Mesendoderm (in vitro differentiated cells): Measurements from ENCODE around the gene YIF1B.

Source experiments
- DNase-seq: peaks from one replicate; pipeline ENCODE4 v3.0.0; 2013
- H2AK5ac ChIP-seq: 2 replicates; pipeline ENCODE4 v1.6.1; 2013; ENCODE audit warnings: low read length, inconsistent platforms
- H2BK120ac ChIP-seq: 2 replicates; pipeline ENCODE4 v1.6.1; 2013; ENCODE audit warnings: low read depth, mild to moderate bottlenecking, low read length, moderate library complexity, mixed read lengths
- H2BK15ac ChIP-seq: replicated peaks from 2 replicates; pipeline ENCODE4 v1.6.1; 2013; ENCODE audit warnings: low read depth, mild to moderate bottlenecking, moderate library complexity
- H2BK5ac ChIP-seq: 2 replicates; pipeline ENCODE4 v1.6.1; 2013; ENCODE audit warnings: low read length, inconsistent platforms
- H3K18ac ChIP-seq: 2 replicates; pipeline ENCODE4 v1.6.1; 2013; ENCODE audit warnings: mild to moderate bottlenecking, low read length, mixed read lengths
- H3K23ac ChIP-seq: one replicate; pipeline ENCODE4 v1.6.1; 2013; ENCODE audit warnings: low read length
- H3K27ac ChIP-seq: 2 replicates; pipeline ENCODE4 v1.5.1; 2013; ENCODE audit warnings: low read depth, mild to moderate bottlenecking, inconsistent platforms, low read length, moderate library complexity
- H3K27me3 ChIP-seq: 2 replicates; pipeline ENCODE4 v1.6.1; 2013; ENCODE audit warnings: low read length, control low read depth, mild to moderate bottlenecking, inconsistent platforms; ENCODE audit not compliant: insufficient read depth, poor library complexity
- H3K36me3 ChIP-seq: 2 replicates; pipeline ENCODE4 v1.6.1; 2013; ENCODE audit warnings: low read length, inconsistent platforms; ENCODE audit not compliant: control insufficient read depth, insufficient read depth
- H3K4ac ChIP-seq: one replicate; pipeline ENCODE4 v1.6.1; 2013; ENCODE audit warnings: low read depth, mild to moderate bottlenecking, low read length, moderate library complexity
- H3K4me1 ChIP-seq: 2 replicates; pipeline ENCODE4 v1.6.1; 2013; ENCODE audit warnings: low read depth, low read length, inconsistent platforms; ENCODE audit not compliant: control insufficient read depth
- H3K4me2 ChIP-seq: 2 replicates; pipeline ENCODE4 v1.6.1; 2013; ENCODE audit warnings: low read length
- H3K4me3 ChIP-seq: 2 replicates; pipeline ENCODE4 v1.5.1; 2013; ENCODE audit warnings: mild to moderate bottlenecking, low read length
- H3K56ac ChIP-seq: one replicate; pipeline ENCODE4 v1.6.1; 2013; ENCODE audit warnings: low read length
- H3K79me1 ChIP-seq: 2 replicates; pipeline ENCODE4 v1.6.1; 2013; ENCODE audit warnings: low read length, inconsistent platforms
- H3K79me2 ChIP-seq: 2 replicates; pipeline ENCODE4 v1.6.1; 2013; ENCODE audit warnings: mild to moderate bottlenecking, low read length; ENCODE audit not compliant: control insufficient read depth, insufficient read depth
- H3K9ac ChIP-seq: 2 replicates; pipeline ENCODE4 v1.6.1; 2013; ENCODE audit warnings: low read length, inconsistent platforms
- H4K5ac ChIP-seq: one replicate; pipeline ENCODE4 v1.6.1; 2013; ENCODE audit warnings: low read length
- H4K8ac ChIP-seq: one replicate; pipeline ENCODE4 v1.6.1; 2013; ENCODE audit warnings: low read depth, mild to moderate bottlenecking, control low read depth, low read length, moderate library complexity
- WGBS: extraction: QIAGEN DNeasy Blood & Tissue Kit; methylation state at CpG from one replicate; pipeline ENCODE4 v1.1.7; 2013; ENCODE audit warnings: low lambda C conversion rate, missing lambda C conversion rate; ENCODE audit not compliant: insufficient coverage; ENCODE audit errors: extremely low coverage; 5-methylcytosine and 5-hydroxymethylcytosine counted together

YIF1B gene

GRCh38 chr19:38276942-38277517, 38.7 kb downstream of the YIF1B start:
- H4K8ac ChIP-seq = no peak overlapping the region
- H2BK120ac ChIP-seq = no peak overlapping the region
- H3K27ac ChIP-seq = no peak overlapping the region
- peaks cover 14% of the 10 kb centered on the region for H3K79me1 ChIP-seq
- H2BK5ac ChIP-seq = no peak overlapping the region
- H2AK5ac ChIP-seq = no peak overlapping the region
- H3K18ac ChIP-seq = no peak overlapping the region
- no peak overlapping the region for H3K4ac ChIP-seq
- H3K36me3 ChIP-seq = peaks cover 2% of the 10 kb centered on the region
- no peak overlapping the region for H3K23ac ChIP-seq
- WGBS = no CpG with 5 or more reads among the region's 7 CpGs
- H3K4me3 ChIP-seq = no peak overlapping the region
- no peak for DNase-seq
- H3K79me2 ChIP-seq = peaks cover 51% of the 10 kb centered on the region
- H2BK15ac ChIP-seq = no peak overlapping the region
- H3K56ac ChIP-seq = no peak overlapping the region
- H3K9ac ChIP-seq = no peak overlapping the region
- no peaks in the 10 kb centered on the region for H3K4me1 ChIP-seq
- H4K5ac ChIP-seq = no peak overlapping the region
- no peaks in the 10 kb centered on the region for H3K27me3 ChIP-seq
- no peak overlapping the region for H3K4me2 ChIP-seq

GRCh38 chr19:38274739-38275138, 41.0 kb downstream of the YIF1B start:
- H3K27ac ChIP-seq = no peak overlapping the region
- no peaks in the 10 kb centered on the region for H3K36me3 ChIP-seq
- H3K79me1 ChIP-seq = peaks cover 4% of the 10 kb centered on the region
- H4K5ac ChIP-seq = no peak overlapping the region
- DNase-seq = no peak
- no peak overlapping the region for H3K9ac ChIP-seq
- no peak overlapping the region for H3K4me3 ChIP-seq
- H3K23ac ChIP-seq = peak overlapping the region; percentile 45
- H3K56ac ChIP-seq = no peak overlapping the region
- peaks cover 50% of the 10 kb centered on the region for H3K79me2 ChIP-seq
- no peak overlapping the region for H2BK15ac ChIP-seq
- no peak overlapping the region for H3K4me2 ChIP-seq
- peaks cover 7% of the 10 kb centered on the region for H3K4me1 ChIP-seq
- no peaks in the 10 kb centered on the region for H3K27me3 ChIP-seq
- H2BK120ac ChIP-seq = no peak overlapping the region
- no peak overlapping the region for H2BK5ac ChIP-seq
- H4K8ac ChIP-seq = no peak overlapping the region
- no peak overlapping the region for H3K4ac ChIP-seq
- H2AK5ac ChIP-seq = no peak overlapping the region
- WGBS = no CpG with 5 or more reads among the region's 9 CpGs
- H3K18ac ChIP-seq = no peak overlapping the region

GRCh38 chr19:38273499-38273898, 42.2 kb downstream of the YIF1B start:
- WGBS = no CpG with 5 or more reads among the region's 2 CpGs
- Histone ChIP-seq H3K4me3 (no peak overlapping the region), H2BK5ac (no peak overlapping the region)

DNA sequence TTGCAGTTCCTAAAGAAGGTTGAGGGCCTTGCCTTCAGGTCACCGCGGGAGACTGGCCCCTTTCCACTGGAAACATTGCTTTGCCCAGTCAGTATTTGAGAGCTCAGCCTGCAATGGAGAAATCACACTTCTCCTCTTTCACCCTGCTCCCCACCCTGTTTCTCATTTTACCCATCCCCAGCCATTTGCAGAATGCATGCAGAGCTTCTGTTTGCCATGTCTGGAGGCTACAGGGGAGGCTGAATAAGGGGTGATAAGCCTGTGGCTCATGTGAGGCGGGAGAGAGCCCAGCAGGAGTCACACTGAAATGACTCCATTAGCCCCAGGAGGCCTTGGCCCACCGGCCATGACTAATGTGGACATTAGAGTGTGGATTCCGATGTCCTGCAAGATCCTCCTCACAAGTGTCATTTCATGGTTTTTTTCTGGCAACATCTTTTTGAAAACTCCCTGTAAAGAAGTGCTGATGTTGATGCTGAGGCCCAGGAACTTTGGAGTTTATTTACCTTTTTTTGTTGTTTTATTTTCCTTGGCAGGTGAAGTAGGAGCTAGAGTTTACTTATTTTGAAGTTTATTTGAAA, 45.1 kb downstream of the YIF1B start:
- DNase-seq = peak; percentile 64
- WGBS = no CpG with 5 or more reads among the region's 5 CpGs
- Histone ChIP-seq H3K4me2 (no peak overlapping the region), H3K79me1 (peaks cover 6% of the 10 kb centered on the region), H3K79me2 (peaks cover 70% of the 10 kb centered on the region), H3K56ac (no peak overlapping the region), H4K8ac (no peak overlapping the region), H2BK120ac (no peak overlapping the region), H2BK15ac (no peak overlapping the region), H3K4me3 (no peak overlapping the region), H3K9ac (peak overlapping the region; percentile 6), H3K23ac (no peak overlapping the region), H3K4ac (no peak overlapping the region), H4K5ac (no peak overlapping the region), H3K27ac (peak overlapping the region; percentile 84), H2BK5ac (no peak overlapping the region), H3K27me3 (no peaks in the 10 kb centered on the region), H3K4me1 (peaks cover 26% of the 10 kb centered on the region), H3K18ac (no peak overlapping the region), H2AK5ac (no peak overlapping the region), H3K36me3 (no peaks in the 10 kb centered on the region)

More at GRCh38 chr19:38273499-38273898, 42.2 kb downstream of the YIF1B start:
- H3K23ac ChIP-seq = no peak overlapping the region
- H4K8ac ChIP-seq = no peak overlapping the region
- H2BK120ac ChIP-seq = no peak overlapping the region
- peaks cover 7% of the 10 kb centered on the region for H3K4me1 ChIP-seq
- no peak overlapping the region for H3K56ac ChIP-seq
- no peaks in the 10 kb centered on the region for H3K36me3 ChIP-seq
- no peak overlapping the region for H3K4ac ChIP-seq
- H2BK15ac ChIP-seq = no peak overlapping the region
- H3K18ac ChIP-seq = no peak overlapping the region
- no peak overlapping the region for H3K9ac ChIP-seq
- H3K79me1 ChIP-seq = peaks cover 5% of the 10 kb centered on the region
- peaks cover 58% of the 10 kb centered on the region for H3K79me2 ChIP-seq
- H3K4me2 ChIP-seq = no peak overlapping the region
- H4K5ac ChIP-seq = no peak overlapping the region
- DNase-seq = no peak
- H3K27ac ChIP-seq = no peak overlapping the region
- H2AK5ac ChIP-seq = no peak overlapping the region
- no peaks in the 10 kb centered on the region for H3K27me3 ChIP-seq

GRCh38 chr19:38268539-38268938, 47.2 kb downstream of the YIF1B start:
- Histone ChIP-seq H3K56ac (peak overlapping the region; percentile 38), H2BK5ac (no peak overlapping the region), H3K9ac (peak overlapping the region; percentile 33), H3K27me3 (no peaks in the 10 kb centered on the region), H3K79me2 (peaks cover 67% of the 10 kb centered on the region), H2BK120ac (no peak overlapping the region), H3K36me3 (no peaks in the 10 kb centered on the region), H2BK15ac (no peak overlapping the region), H4K8ac (no peak overlapping the region), H3K79me1 (peaks cover 11% of the 10 kb centered on the region), H3K27ac (no peak overlapping the region), H3K4me1 (peaks cover 29% of the 10 kb centered on the region), H2AK5ac (no peak overlapping the region), H3K18ac (no peak overlapping the region), H3K4me3 (no peak overlapping the region), H3K4me2 (no peak overlapping the region), H3K23ac (no peak overlapping the region), H4K5ac (no peak overlapping the region), H3K4ac (no peak overlapping the region)
- WGBS = no CpG with 5 or more reads among the region's 8 CpGs
- no peak for DNase-seq
